ENCODE measurements around the gene EFNA4. TPM values are rescaled to one million over a fixed set of nuclear protein-coding genes. Genes with fewer than 3 reads are reported as not detected.

Gene EFNA4
- polyA plus RNA-seq, 2 of the 4 experiments (the other 2 are of a cell fraction): 3.1 to 8.7 TPM

DNA sequence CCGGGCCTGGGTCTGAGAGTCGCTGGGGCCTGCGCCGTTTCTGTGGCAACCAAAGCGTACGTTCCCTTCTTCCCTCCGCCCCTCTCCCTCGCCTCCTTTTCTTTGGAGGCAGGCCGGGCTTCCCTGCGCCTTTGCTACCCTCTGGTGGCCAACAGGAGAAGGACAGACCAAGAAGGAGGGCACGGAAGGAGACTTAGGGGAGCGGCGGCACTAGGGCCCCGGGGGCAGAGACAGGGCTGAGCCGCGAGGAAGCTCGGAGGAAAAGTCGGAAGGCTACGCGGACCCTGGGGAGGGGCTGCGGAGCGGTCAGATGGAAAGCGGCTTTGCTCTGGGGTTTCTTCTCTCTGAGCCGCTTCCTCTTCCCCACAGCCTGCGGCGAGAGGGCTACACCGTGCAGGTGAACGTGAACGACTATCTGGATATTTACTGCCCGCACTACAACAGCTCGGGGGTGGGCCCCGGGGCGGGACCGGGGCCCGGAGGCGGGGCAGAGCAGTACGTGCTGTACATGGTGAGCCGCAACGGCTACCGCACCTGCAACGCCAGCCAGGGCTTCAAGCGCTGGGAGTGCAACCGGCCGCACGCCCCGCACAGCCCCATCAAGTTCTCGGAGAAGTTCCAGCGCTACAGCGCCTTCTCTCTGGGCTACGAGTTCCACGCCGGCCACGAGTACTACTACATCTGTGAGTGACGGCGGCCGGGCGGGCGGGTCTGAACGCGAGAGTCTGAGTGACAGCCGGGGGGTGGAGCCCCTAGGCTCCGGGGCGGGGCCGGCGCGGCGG is 21.4 kb downstream of the EFNA4 start:
- Histone ChIP-seq H3K4me3 (peak overlapping the region; percentile 59), H3K27ac (peak overlapping the region; percentile 74 to 88), H3K4me2 (peak overlapping the region; percentile 100), H3K4me1 (peaks cover 47% of the 10 kb centered on the region), H3K9me3 (no peaks in the 10 kb centered on the region)
- TF ChIP-seq, protein P1, sequence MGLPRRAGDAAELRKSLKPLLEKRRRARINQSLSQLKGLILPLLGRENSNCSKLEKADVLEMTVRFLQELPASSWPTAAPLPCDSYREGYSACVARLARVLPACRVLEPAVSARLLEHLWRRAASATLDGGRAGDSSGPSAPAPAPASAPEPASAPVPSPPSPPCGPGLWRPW (IDR thresholded peaks at IDR 0.05): no peak
- no peak for TF ChIP-seq BHLHE40 (IDR thresholded peaks at IDR 0.05; ENCODE audit: low read depth, low read length)
- TF ChIP-seq ZSCAN20 (CRISPR knock-in tag; IDR thresholded peaks at IDR 0.05): no peak
- no peak for TF ChIP-seq PHF8 (IDR thresholded peaks at IDR 0.05; ENCODE audit: borderline replicate concordance, low read depth)
- TF ChIP-seq ZNF302 (CRISPR knock-in tag; IDR thresholded peaks at IDR 0.05): no peak
- no peak for TF ChIP-seq CHD2 (IDR thresholded peaks at IDR 0.05; ENCODE audit: low read length, partially characterized antibody)
- TF ChIP-seq ESRRA (IDR thresholded peaks at IDR 0.05; ENCODE audit: borderline replicate concordance, low read length): no peak
- TF ChIP-seq, protein P2, sequence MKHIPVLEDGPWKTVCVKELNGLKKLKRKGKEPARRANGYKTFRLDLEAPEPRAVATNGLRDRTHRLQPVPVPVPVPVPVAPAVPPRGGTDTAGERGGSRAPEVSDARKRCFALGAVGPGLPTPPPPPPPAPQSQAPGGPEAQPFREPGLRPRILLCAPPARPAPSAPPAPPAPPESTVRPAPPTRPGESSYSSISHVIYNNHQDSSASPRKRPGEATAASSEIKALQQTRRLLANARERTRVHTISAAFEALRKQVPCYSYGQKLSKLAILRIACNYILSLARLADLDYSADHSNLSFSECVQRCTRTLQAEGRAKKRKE (CRISPR knock-in tag; IDR thresholded peaks at IDR 0.05; ENCODE audit: low read depth): no peak
- TF ChIP-seq ZC3H11A (IDR thresholded peaks at IDR 0.05): no peak
- TF ChIP-seq, protein P3, sequence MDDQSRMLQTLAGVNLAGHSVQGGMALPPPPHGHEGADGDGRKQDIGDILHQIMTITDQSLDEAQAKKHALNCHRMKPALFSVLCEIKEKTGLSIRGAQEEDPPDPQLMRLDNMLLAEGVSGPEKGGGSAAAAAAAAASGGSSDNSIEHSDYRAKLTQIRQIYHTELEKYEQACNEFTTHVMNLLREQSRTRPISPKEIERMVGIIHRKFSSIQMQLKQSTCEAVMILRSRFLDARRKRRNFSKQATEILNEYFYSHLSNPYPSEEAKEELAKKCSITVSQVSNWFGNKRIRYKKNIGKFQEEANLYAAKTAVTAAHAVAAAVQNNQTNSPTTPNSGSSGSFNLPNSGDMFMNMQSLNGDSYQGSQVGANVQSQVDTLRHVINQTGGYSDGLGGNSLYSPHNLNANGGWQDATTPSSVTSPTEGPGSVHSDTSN (IDR thresholded peaks at IDR 0.05): peak; percentile 95
- no peak for TF ChIP-seq FOXS1 (CRISPR knock-in tag; IDR thresholded peaks at IDR 0.05)
- TF ChIP-seq CEBPB (IDR thresholded peaks at IDR 0.05): no peak
- no peak for TF ChIP-seq EHMT2 (IDR thresholded peaks at IDR 0.05; ENCODE audit: low read depth)
- no peak for TF ChIP-seq HDAC2 (IDR thresholded peaks at IDR 0.05)
- TF ChIP-seq, protein P4, sequence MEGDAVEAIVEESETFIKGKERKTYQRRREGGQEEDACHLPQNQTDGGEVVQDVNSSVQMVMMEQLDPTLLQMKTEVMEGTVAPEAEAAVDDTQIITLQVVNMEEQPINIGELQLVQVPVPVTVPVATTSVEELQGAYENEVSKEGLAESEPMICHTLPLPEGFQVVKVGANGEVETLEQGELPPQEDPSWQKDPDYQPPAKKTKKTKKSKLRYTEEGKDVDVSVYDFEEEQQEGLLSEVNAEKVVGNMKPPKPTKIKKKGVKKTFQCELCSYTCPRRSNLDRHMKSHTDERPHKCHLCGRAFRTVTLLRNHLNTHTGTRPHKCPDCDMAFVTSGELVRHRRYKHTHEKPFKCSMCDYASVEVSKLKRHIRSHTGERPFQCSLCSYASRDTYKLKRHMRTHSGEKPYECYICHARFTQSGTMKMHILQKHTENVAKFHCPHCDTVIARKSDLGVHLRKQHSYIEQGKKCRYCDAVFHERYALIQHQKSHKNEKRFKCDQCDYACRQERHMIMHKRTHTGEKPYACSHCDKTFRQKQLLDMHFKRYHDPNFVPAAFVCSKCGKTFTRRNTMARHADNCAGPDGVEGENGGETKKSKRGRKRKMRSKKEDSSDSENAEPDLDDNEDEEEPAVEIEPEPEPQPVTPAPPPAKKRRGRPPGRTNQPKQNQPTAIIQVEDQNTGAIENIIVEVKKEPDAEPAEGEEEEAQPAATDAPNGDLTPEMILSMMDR (IDR thresholded peaks at IDR 0.05): peak; percentile 82
- TF ChIP-seq RARB (CRISPR knock-in tag; IDR thresholded peaks at IDR 0.05): no peak
- TF ChIP-seq CBX2 (IDR thresholded peaks at IDR 0.05; ENCODE audit: borderline replicate concordance, low read depth): no peak
- TF ChIP-seq HOXB5 (CRISPR knock-in tag; IDR thresholded peaks at IDR 0.05): 0 out of 2 replicates have a peak, but pooled peaks have one; percentile 15
- TF ChIP-seq, protein P5, sequence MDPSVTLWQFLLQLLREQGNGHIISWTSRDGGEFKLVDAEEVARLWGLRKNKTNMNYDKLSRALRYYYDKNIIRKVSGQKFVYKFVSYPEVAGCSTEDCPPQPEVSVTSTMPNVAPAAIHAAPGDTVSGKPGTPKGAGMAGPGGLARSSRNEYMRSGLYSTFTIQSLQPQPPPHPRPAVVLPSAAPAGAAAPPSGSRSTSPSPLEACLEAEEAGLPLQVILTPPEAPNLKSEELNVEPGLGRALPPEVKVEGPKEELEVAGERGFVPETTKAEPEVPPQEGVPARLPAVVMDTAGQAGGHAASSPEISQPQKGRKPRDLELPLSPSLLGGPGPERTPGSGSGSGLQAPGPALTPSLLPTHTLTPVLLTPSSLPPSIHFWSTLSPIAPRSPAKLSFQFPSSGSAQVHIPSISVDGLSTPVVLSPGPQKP (IDR thresholded peaks at IDR 0.05; ENCODE audit: low read depth, low read length): no peak
- TF ChIP-seq KDM5A (IDR thresholded peaks at IDR 0.05): peak; percentile 51; the same call in 1 of the 2 replicates
- TF ChIP-seq, protein P6, sequence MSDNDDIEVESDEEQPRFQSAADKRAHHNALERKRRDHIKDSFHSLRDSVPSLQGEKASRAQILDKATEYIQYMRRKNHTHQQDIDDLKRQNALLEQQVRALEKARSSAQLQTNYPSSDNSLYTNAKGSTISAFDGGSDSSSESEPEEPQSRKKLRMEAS (IDR thresholded peaks at IDR 0.05): peak; percentile 86
- TF ChIP-seq CHD4 (IDR thresholded peaks at IDR 0.05; ENCODE audit: borderline replicate concordance): no peak
- TF ChIP-seq FOSL2 (IDR thresholded peaks at IDR 0.05): no peak
- no peak for TF ChIP-seq FOSL2 (CRISPR knock-in tag; IDR thresholded peaks at IDR 0.05)
- no peak for TF ChIP-seq JUNB (IDR thresholded peaks at IDR 0.05)
- TF ChIP-seq MAZ (IDR thresholded peaks at IDR 0.05; ENCODE audit: borderline replicate concordance, low read depth, low read length): peak; percentile 24; the same call in 1 of the 2 replicates
- TF ChIP-seq SMC3 (IDR thresholded peaks at IDR 0.05): peak; percentile 88
- TF ChIP-seq, protein P7, sequence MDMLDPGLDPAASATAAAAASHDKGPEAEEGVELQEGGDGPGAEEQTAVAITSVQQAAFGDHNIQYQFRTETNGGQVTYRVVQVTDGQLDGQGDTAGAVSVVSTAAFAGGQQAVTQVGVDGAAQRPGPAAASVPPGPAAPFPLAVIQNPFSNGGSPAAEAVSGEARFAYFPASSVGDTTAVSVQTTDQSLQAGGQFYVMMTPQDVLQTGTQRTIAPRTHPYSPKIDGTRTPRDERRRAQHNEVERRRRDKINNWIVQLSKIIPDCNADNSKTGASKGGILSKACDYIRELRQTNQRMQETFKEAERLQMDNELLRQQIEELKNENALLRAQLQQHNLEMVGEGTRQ (IDR thresholded peaks at IDR 0.05): no peak
- TF ChIP-seq POLR2A (IDR thresholded peaks at IDR 0.05; ENCODE audit: low read length): peak; percentile 11; the same call in 1 of the 2 replicates
- TF ChIP-seq KDM1A (IDR thresholded peaks at IDR 0.05; ENCODE audit: low read depth): no peak
- TF ChIP-seq RAD21 (conservative IDR thresholded peaks at IDR 0.05 in 1 of 2, IDR thresholded peaks at IDR 0.05 in 1 of 2): peak; percentile 95 to 98
- DNase-seq (ENCODE audit: low read depth in 1 of 2, low spot score in 1 of 2) (peak; percentile 95), ATAC-seq (peak; percentile 77 to 85), FAIRE-seq (peak; percentile 77)
- 1% methylated on average over 29 of the region's 67 CpGs for WGBS (ENCODE audit: missing lambda C conversion rate)
- CTCF ChIA-PET: interaction anchor here (0.6 to 5.5 kb wide), 63 partner anchors 11 to 1497 kb away, joined by 3 to 350 read pairs (median 5); partner anchors contain the start of genes ADAM15, DCST1, DCST2 and EFNA1
- POLR2A ChIA-PET: interaction anchor here (0.6 to 1.8 kb wide), 12 partner anchors 14 to 377 kb away, joined by 3 to 7 read pairs (median 3); partner anchors contain the start of genes ADAM15, EFNA4, KRTCAP2 and SHC1

Measured in A549 (cell line).